Gastroesophageal sphincter (tissue), 4 donors: ENCODE data around the gene ADM. TPM values are rescaled to one million over a fixed set of nuclear protein-coding genes. Genes with fewer than 3 reads are reported as not detected.

Source experiments
- ATAC-seq: fragments of 150-250 bp; one replicate; pipeline ENCODE4 v1.9.1; 2016; ENCODE audit warnings: mild to moderate bottlenecking, moderate library complexity
- H3K27ac ChIP-seq, 4 donors: fragments of 200-600 bp; sonication (generic) in 3 of 4; 1 replicate in 3 of 4; 2 replicates in 1 of 4; pipeline ENCODE4 v1.5.1; 2016 to 2019
- H3K27me3 ChIP-seq: fragments of 200-600 bp; sonication (generic); one replicate; pipeline ENCODE4 v1.5.1; 2019
- H3K36me3 ChIP-seq, 2 donors: fragments of 200-600 bp; sonication (generic); one replicate each; pipeline ENCODE4 v1.5.1; 2019; ENCODE audit warnings: control low read depth in 1 of 2
- H3K4me1 ChIP-seq, 3 donors: fragments of 200-600 bp; sonication (generic); 1 replicate in 2 of 3; 2 replicates in 1 of 3; pipeline ENCODE4 v1.5.1; 2016 to 2019; ENCODE audit warnings: control low read depth in 2 of 3
- H3K4me3 ChIP-seq, 2 donors: fragments of 200-600 bp; sonication (generic); one replicate each; pipeline ENCODE4 v1.5.1; 2019; ENCODE audit warnings: mild to moderate bottlenecking in 1 of 2, moderate library complexity in 1 of 2
- H3K9me3 ChIP-seq, 3 donors: fragments of 200-600 bp; sonication (generic); one replicate each; pipeline ENCODE4 v1.5.1; 2017 to 2019; ENCODE audit warnings: control low read depth in 2 of 3
- CTCF ChIP-seq, 4 experiments: fragments of 200-600 bp in 2 of 4; fragments of 450-650 bp in 2 of 4; sonication (generic) in 1 of 4; IDR thresholded peaks; one replicate each; pipeline ENCODE4 v1.5.1; 2017 to 2019; ENCODE audit warnings: antibody characterized with exemption in 4 of 4, mild to moderate bottlenecking in 2 of 4, moderate library complexity in 2 of 4
- EP300 ChIP-seq: sonication (generic); formaldehyde crosslinking; IDR thresholded peaks from one replicate; pipeline ENCODE4 v1.6.1; 2017; ENCODE audit warnings: antibody characterized with exemption, mild to moderate bottlenecking
- POLR2A ChIP-seq, 2 donors: fragments of 450-650 bp; IDR thresholded peaks; one replicate each; pipeline ENCODE4 v1.6.1; 2017; ENCODE audit warnings: antibody characterized with exemption in 2 of 2, mild to moderate bottlenecking in 2 of 2, moderate library complexity in 1 of 2
- POLR2AphosphoS5 ChIP-seq: sonication (generic); formaldehyde crosslinking; IDR thresholded peaks from one replicate; pipeline ENCODE4 v1.6.1; 2017; ENCODE audit warnings: antibody characterized with exemption
- WGBS, 2 donors: methylation state at CpG; one replicate each; pipeline ENCODE4 v1.1.5; 2018; ENCODE audit warnings: low coverage in 1 of 2; 5-methylcytosine and 5-hydroxymethylcytosine counted together
- total RNA-seq, 4 donors: library from RNA; depleted of rRNA; stranded (reverse); fragments of >200 nt; gene quantifications; one replicate each; pipeline ENCODE4 v1.1.0, GENCODE V29; 2016

Gene ADM
- total RNA-seq, 4 donors from 2014 or later = 36.3 to 108 (median 81.8) TPM

DNA sequence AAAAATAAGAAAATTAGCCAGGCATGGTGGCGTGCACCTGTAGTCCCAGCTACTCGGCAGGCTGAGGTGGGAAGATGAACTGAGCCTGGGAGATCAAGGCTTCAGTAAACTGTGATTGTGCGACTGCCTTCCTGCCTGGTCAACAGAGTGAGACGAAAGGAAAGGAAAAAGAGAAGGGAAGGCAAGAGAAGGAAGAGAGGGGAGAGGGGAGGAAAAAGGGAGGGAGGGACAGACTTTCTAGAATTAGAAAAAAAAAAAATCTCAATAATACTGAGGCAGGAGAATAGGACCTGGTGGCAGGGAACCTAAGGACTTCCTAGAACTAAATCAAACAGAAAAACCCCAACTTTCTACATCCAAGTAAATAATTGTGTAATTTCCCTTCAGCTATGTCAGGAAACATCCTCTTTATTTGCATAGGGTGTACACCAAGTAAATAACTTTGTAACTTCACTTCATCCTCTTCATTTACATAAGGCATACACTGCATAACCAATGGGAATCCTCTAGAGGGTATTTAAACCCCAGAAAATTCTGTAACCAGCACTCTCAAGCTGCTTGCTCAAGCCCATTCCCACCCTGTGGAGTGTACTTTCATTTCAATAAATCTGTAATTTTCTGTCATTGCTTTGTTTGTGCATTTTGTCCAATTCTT, 19.6 kb upstream of the ADM start:
- H3K36me3 ChIP-seq = peaks cover 0 to 5% of the 10 kb centered on the region in 2 donors
- ATAC-seq = no peak
- H3K27ac ChIP-seq = no peak overlapping the region
- no peak overlapping the region for H3K4me3 ChIP-seq
- TF ChIP-seq POLR2AphosphoS5 (no peak), EP300 (no peak), CTCF (IDR thresholded peaks at IDR 0.05) (no peak), POLR2A (IDR thresholded peaks at IDR 0.05) (no peak)
- no peaks in the 10 kb centered on the region for H3K27me3 ChIP-seq
- 93% methylated on average over 2 of the region's 4 CpGs; no CpG with 5 or more reads in 1 of the 2 donors for WGBS, 2 donors
- peaks cover 0 to 53% (median 4%) of the 10 kb centered on the region in 3 donors for H3K4me1 ChIP-seq
- no peaks in the 10 kb centered on the region for H3K9me3 ChIP-seq

GRCh38 chr11:10287140-10287539, 17.7 kb upstream of the ADM start:
- Histone ChIP-seq H3K4me1 (peaks cover 0 to 68% (median 4%) of the 10 kb centered on the region in 3 donors), H3K9me3 (no peaks in the 10 kb centered on the region), H3K4me3 (no peak overlapping the region), H3K27me3 (no peaks in the 10 kb centered on the region), H3K27ac (no peak overlapping the region), H3K36me3 (peaks cover 0 to 5% of the 10 kb centered on the region in 2 donors)
- ATAC-seq = no peak
- TF ChIP-seq POLR2A (IDR thresholded peaks at IDR 0.05) (no peak), CTCF (IDR thresholded peaks at IDR 0.05) (no peak), POLR2AphosphoS5 (no peak), EP300 (no peak)
- WGBS, 2 donors = 78 to 88% methylated on average over 2 to 3 of the region's 3 CpGs

DNA sequence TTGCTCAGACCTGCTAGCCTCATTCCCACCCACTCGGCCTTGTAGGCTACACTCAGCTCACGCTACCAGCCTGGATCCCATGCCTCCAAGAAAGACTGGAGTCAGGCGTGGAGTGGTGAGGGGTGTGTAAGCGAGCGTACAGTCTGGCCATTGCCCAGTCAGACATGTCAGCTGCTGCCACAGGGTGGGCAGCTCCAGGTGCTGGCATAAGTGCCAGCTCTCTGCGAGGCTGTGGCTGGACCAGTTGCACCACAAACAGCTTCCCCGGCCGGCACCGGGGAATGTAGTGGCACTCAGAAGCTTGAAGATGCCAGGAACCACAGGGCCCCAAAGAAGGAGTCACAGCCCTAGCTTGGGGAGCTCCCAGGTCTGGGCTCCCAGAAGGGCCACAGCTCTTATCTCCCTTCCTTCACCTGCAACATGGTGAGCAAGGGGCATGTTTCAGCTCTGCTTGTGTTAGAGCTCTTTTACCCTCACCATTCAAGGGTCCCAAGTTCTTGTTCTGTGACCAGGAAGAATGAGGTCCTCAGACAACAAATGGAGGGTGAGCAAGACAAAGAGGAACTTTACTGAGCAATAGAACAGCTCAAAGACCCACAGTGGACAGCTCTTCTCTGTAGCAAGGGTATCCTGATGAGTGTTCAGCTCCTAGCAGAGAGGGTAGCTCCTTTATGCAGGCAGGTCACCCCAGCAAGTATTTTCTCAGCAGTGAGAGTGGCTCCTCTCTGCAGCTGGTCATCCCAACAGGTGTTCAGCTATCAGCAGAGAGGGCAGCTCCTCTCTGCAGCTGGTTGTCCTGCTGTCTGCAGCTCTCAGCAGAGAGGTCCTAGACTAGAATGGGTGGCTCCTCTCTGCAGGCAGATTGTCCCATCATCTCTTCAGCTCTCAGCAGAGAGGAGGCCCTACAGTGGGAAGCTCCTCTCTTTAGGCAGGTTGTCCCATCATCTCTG, 16.8 kb upstream of the ADM start:
- Histone ChIP-seq H3K4me1 (peaks cover 0 to 77% (median 11%) of the 10 kb centered on the region in 3 donors), H3K9me3 (no peaks in the 10 kb centered on the region), H3K27ac (no peak overlapping the region), H3K4me3 (no peak overlapping the region), H3K27me3 (no peaks in the 10 kb centered on the region), H3K36me3 (peaks cover 0 to 5% of the 10 kb centered on the region in 2 donors)
- 100% methylated on average over 1 to 2 of the region's 9 CpGs for WGBS, 2 donors
- TF ChIP-seq POLR2AphosphoS5 (no peak), CTCF (IDR thresholded peaks at IDR 0.05) (no peak), POLR2A (IDR thresholded peaks at IDR 0.05) (no peak), EP300 (no peak)
- no peak for ATAC-seq

GRCh38 chr11:10288881-10289764, 15.8 kb upstream of the ADM start:
- TF ChIP-seq EP300 (no peak), POLR2AphosphoS5 (no peak), CTCF (IDR thresholded peaks at IDR 0.05) (no peak), POLR2A (IDR thresholded peaks at IDR 0.05) (no peak)
- Histone ChIP-seq H3K4me3 (no peak overlapping the region), H3K9me3 (no peaks in the 10 kb centered on the region), H3K27me3 (no peaks in the 10 kb centered on the region), H3K36me3 (peaks cover 0 to 5% of the 10 kb centered on the region in 2 donors), H3K27ac (no peak overlapping the region), H3K4me1 (peaks cover 0 to 78% (median 12%) of the 10 kb centered on the region in 3 donors)
- no peak for ATAC-seq
- 83% methylated on average over 6 of the region's 24 CpGs; no CpG with 5 or more reads in 1 of the 2 donors for WGBS, 2 donors
